GM21529 (cell line): ENCODE results near the gene SMOC1.

ENCODE experiments used
- ATAC-seq: cut with Tn5 transposase; IDR thresholded peaks from one replicate; pipeline ENCODE4 v1.9.1; 2021; ENCODE audit not compliant: unreplicated experiment

SMOC1 gene

DNA sequence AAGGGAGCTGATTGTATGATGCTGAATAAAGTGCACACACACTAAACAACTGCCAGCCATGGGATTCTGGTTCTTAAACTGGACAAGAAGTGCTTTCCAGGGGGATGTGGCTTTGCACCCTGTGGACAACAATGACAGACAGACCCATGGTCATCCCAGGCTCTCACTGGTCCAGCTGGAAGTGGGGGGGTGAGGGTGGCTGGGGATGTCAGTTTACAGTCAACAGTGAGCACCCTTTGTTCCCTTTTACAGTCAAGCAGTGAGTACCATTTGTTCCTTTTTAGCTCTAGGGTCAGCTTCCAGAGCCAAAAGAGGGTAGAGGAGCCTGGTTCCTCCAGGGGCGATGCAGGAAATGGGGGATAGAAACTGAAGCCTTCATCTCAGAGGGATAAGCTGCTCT lies 100.7 kb downstream of the SMOC1 start:
- ATAC-seq, result no peak

DNA sequence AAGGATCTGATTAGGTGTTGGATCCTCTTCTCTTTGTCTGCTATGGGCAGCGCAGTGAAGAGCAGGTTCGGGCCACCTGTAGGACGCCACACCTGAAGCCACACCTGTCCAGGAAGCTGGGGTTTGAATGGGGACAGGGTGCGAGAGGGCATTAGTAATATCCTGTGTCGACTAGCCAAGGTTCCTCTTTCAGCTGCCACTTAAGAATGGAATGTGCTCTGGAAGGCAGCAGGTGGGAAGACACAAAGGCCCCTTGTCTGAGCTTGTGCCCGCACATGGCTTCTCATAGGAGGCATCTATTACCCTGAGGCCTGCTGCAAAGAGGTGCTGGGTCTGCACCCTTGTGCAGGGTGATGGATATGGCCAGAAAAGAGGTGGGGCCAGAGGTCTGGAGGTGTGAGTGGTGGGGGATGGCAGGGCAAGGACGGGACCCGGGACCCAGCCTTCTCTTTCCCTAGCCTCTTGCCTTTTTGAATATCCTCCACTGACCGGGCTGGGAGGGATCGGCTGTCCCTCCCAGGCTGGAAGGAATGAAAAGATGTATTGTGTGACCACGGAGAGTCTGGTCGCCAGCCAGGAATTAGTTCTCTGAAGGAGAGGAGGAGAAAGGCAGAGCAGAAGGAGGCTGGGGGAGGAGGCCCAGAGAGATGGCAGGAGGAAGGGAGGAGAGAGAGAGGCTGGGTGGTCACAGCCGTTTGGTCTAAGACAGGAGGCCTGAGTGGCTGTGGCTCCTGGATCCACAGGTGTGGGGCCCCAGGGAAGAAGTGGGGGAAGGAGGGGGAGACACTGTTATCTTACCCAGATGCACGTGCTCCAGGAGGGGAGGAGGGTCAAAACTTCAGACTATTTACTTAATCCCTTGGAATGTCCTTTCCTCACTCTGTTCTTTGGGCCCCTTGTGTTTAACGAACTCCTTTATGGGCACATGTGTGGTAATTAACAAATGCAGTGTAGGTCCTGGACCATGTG lies 101.5 kb downstream of the SMOC1 start:
- ATAC-seq, result no peak

- ATAC-seq, result no peak
Observed at GRCh38 chr14:69982220-69982839, 103.1 kb downstream of the SMOC1 start.

- no peak for ATAC-seq
Observed at GRCh38 chr14:69982886-69983285, 103.7 kb downstream of the SMOC1 start.

DNA sequence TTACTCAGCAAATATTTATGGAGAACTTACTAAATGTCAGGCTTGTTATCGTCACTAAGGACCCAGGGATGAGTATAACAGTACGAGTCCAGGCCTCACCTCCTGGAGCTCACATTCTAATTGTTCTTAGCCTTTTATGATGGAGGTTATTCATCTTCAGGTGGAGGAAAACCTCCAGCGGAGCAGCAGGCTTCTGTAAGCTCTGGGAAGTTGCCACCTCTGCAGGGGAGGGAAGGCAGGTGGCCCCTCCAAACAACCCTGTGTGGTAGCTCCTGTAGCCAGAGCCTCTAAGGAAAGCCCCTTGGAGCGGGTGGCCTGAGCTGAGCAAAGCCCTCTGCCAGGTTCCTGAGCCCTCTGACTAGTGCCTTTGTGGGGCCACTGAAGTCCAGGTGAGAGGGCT lies 104.1 kb downstream of the SMOC1 start:
- ATAC-seq, result no peak

DNA sequence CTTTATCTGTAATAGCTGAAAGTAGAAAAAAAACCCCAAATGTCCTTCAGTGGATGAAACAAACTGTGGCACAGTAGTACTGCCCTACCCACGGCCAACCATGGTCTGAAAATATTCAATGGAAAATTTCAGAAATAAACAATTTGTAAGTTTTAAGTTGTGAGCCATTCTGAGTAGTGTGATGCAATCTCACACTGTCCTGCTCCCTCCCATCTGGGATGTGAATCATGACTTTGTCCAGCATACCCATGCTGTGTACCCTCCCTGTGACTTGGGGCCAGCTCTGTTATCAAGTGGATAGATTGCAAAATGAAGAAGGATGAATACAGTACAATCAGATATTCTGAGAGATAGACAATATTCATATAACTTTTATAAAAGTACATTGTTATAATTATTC lies 106.2 kb downstream of the SMOC1 start:
- ATAC-seq, result no peak

- no peak for ATAC-seq
Observed at GRCh38 chr14:69986336-69986735, 107.1 kb downstream of the SMOC1 start.

GRCh38 chr14:69987406-69988121 lies 108.3 kb downstream of the SMOC1 start:
- ATAC-seq, result no peak

DNA sequence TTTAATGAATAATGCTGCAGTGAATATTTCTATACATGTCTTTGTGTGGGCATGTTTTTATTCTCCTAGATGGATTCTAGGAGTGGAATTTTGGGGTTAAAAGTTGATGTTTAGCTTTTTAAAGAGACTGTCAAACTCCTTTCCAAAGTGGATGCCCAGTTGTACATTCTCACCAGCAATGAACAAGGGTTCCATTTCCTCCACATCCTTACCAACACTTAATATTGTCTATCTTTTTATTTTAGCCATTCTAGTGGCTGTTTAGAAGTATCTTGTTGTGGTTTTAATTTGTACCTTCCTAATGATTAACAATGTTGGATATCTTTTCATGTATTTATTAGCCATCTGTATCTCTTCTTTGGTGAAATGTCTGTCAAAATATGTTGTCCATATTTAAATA lies 109.8 kb downstream of the SMOC1 start:
- ATAC-seq, result no peak

- no peak for ATAC-seq
Observed at GRCh38 chr14:69989622-69990021, 110.4 kb downstream of the SMOC1 start.

DNA sequence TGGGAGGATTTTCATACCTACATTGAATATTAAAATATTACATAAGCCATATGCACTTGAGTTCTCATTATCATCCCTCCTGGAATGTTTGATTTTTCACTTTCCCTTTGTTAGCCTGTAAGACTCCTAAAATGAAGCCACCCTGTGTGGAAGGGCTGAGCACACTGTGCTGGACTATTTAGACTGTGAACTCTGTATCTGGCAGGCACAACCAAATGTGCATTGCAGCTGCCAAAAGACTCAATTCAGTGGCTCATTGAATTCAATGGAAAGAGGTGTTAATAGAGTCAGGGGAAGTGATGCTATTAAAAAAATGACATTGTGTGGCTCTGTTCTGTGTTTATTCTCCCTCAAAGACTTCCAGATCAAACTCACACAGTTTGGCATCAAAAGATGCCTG lies 111.1 kb downstream of the SMOC1 start:
- no peak for ATAC-seq

DNA sequence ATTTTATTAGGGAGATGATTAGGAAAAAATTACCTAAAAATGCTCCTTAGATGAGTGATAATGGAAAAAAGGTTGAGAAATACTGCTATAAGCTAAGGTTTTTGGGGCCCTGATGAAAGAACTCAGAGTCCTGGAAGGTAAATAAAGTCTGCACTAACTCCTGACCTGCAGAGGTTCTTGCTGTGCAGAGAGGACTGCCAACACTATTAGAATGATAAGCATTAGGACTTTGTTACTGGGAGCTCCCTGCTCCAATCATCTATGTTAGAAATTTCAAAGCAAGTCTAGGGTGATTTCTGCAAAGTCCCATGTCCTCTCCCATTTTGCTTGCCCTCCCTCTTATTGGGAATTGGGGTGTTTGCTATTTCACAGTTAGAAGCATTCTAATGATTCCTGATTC lies 112.2 kb downstream of the SMOC1 start:
- no peak for ATAC-seq

- ATAC-seq, result no peak
Observed at GRCh38 chr14:69992564-69992963, 113.3 kb downstream of the SMOC1 start.

GRCh38 chr14:69993326-69993725 lies 114.1 kb downstream of the SMOC1 start:
- ATAC-seq, result no peak

DNA sequence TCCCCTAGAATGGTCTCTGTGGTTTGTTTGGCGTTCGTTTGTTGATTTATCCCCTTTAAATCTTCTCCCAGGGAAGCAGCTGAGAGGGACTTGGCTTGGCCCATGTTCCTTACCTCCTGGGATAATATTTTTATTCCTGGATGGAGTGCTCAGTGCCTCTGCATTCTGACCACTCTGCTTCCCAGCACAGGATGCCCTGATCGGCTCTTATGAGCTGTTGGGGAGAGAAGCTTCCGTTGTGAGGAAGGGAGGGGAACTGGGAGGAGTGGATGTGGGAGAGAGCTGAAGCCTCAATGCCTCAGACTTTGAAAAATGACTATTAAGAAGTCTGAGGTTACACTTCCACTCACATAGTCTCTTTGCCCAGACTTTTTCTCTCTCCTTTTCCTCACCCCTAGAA lies 114.8 kb downstream of the SMOC1 start:
- ATAC-seq, result no peak

GRCh38 chr14:69996216-69996615 lies 117.0 kb downstream of the SMOC1 start:
- ATAC-seq, result no peak

DNA sequence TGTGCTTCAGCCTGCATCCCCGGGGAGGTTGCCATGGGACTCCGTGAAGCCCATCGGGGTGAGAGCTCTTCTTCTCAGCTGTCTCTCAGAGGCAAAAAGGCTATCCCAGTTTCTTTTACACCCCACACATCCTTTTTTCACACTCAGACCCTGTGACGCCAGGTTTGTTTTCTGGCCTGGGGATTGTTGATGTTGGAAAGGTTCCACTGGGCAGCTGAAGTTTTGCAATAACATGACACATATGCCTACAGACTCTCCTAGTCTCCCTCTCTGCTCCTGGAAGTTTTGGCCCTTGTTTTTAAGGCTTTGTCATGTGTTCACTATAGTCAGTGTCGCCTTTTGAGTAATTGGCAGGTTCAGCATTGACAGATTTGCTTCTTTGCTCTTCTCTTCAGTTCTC lies 118.6 kb downstream of the SMOC1 start:
- ATAC-seq, result no peak

- ATAC-seq, result no peak
Observed at GRCh38 chr14:69999261-69999674, 120.1 kb downstream of the SMOC1 start.

- no peak for ATAC-seq
Observed at GRCh38 chr14:70000601-70001000, 121.4 kb downstream of the SMOC1 start.

- no peak for ATAC-seq
Observed at GRCh38 chr14:70002589-70003346, 123.6 kb downstream of the SMOC1 start.

GRCh38 chr14:70004791-70005190 lies 125.6 kb downstream of the SMOC1 start:
- ATAC-seq, result no peak
